Measurements from ENCODE around the gene ANO1. TPM values are rescaled to one million over a fixed set of nuclear protein-coding genes. Genes with fewer than 3 reads are reported as not detected.

Gene ANO1
- total and polyA plus RNA-seq, 4 donors, result 25.5 to 136 (median 69.8) TPM

DNA sequence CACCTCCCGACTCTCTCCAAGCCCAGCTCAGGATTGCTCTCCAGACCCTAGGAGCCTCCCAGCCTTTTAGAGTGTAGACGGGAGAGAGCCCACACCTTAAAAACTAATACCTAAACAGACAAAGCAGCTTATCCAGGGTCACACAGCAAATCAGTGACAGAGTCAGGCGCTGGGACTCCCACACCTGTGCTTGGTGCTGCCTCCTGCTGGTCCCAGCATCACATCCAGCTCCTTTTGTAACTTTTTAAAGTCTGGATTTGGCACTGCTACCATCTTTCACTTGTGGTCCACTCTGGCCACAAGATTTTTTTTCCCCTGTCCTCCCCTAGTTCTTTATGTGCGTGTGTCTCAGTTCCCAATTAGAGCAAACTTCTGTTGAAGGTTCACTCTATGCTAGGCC is 4.7 kb downstream of the ANO1 start:
- intact Hi-C loops (cut with DNase I), result no loop called here
- Histone ChIP-seq H3K27ac (ENCODE audit: low read depth in 1 of 2, low read length in 2 of 2) (peak overlapping the region in 1 of 2 donors; percentile 7), H3K4me1 (ENCODE audit: control insufficient read depth in 1 of 2, insufficient read depth in 2 of 2, low read length in 2 of 2) (no peaks in the 10 kb centered on the region), H3K4me3 (ENCODE audit: low read length in 2 of 2) (no peak overlapping the region), H3K36me3 (ENCODE audit: control insufficient read depth in 1 of 2, insufficient read depth in 2 of 2, low read length in 1 of 2) (no peaks in the 10 kb centered on the region), H3K27me3 (ENCODE audit: control insufficient read depth in 1 of 2, insufficient read depth in 2 of 2, low read length in 1 of 2) (no peaks in the 10 kb centered on the region), H3K9me3 (ENCODE audit: control insufficient read depth, low read length) (no peaks in the 10 kb centered on the region)
- no peak for DNase-seq
- ATAC-seq (ENCODE audit: low FRiP score), result no peak
- 83 to 87% methylated on average over 4 of the region's 4 CpGs for WGBS, 2 donors

DNA sequence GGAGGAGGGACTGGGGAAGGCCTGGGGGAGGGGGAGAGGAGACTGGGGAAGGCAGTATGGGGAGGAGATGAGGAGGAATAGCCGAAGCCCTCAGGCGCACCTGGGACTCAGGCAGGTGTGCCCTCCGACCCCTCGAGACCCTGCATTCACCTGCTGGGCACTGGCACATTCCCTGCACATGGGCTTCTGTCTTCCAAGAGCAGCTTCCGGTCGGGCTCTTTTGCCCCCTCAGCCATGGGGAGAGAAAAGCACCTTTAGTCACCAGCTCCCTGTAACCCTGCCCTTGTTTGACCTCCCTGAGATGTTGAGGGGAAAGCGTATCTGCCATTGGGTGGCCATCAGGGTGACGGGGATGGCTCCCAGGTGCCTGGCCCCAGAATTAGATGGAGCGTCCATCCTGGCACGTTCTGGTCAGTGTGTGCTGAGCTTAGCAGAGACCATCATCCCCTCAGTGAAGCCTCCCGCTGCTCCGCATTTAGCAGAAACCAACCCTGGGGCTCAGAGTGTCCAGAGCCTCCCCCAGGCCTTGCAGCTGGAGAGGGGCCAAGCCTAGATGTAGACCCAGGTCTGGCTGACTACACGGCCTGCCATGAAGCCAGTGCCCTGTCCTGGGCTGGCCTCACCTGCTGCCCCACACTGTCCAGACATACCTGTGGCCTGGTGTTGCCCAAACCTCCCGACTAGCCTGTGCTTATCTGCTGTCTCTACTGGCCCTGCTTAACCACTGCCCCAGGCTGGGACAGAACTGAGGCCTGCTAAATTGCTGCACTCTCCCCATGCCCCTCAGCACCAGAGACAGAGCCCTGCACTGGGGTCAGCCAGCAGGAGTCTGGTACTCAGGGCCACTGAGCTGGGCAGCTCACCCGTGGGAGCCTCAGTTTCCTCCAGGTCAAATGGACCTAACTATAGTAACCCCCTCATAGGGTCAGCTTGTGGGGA is 6.2 kb downstream of the ANO1 start:
- H3K27ac ChIP-seq (ENCODE audit: low read depth in 1 of 2, low read length in 2 of 2), result peak overlapping the region in 1 of 2 donors; percentile 19

GRCh38 chr11:70085815-70086769 is 8.0 kb downstream of the ANO1 start:
- H3K4me1 ChIP-seq (ENCODE audit: control insufficient read depth in 1 of 2, insufficient read depth in 2 of 2, low read length in 2 of 2), result no peaks in the 10 kb centered on the region
- WGBS, 2 donors, result 48 to 58% methylated on average over 30 of the region's 30 CpGs
- ATAC-seq (ENCODE audit: low FRiP score) (no peak), DNase-seq (no peak)
- intact Hi-C loops (cut with DNase I), result no loop called here
- no peaks in the 10 kb centered on the region for H3K36me3 ChIP-seq (ENCODE audit: control insufficient read depth in 1 of 2, insufficient read depth in 2 of 2, low read length in 1 of 2)
- H3K4me3 ChIP-seq (ENCODE audit: low read length in 2 of 2), result no peak overlapping the region
- no peaks in the 10 kb centered on the region for H3K27me3 ChIP-seq (ENCODE audit: control insufficient read depth in 1 of 2, insufficient read depth in 2 of 2, low read length in 1 of 2)
- peak overlapping the region in 1 of 2 donors; percentile 20 for H3K27ac ChIP-seq (ENCODE audit: low read depth in 1 of 2, low read length in 2 of 2)
- H3K9me3 ChIP-seq (ENCODE audit: control insufficient read depth, low read length), result no peaks in the 10 kb centered on the region

More for the DNA sequence above, 6.2 kb downstream of the ANO1 start:
- H3K4me1 ChIP-seq (ENCODE audit: control insufficient read depth in 1 of 2, insufficient read depth in 2 of 2, low read length in 2 of 2), result no peaks in the 10 kb centered on the region
- no peaks in the 10 kb centered on the region for H3K27me3 ChIP-seq (ENCODE audit: control insufficient read depth in 1 of 2, insufficient read depth in 2 of 2, low read length in 1 of 2)
- no peaks in the 10 kb centered on the region for H3K36me3 ChIP-seq (ENCODE audit: control insufficient read depth in 1 of 2, insufficient read depth in 2 of 2, low read length in 1 of 2)
- intact Hi-C loops (cut with DNase I), result no loop called here
- whole genome bisulfite sequencing, 2 donors, result 56 to 64% methylated on average over 13 to 15 of the region's 15 CpGs
- H3K4me3 ChIP-seq (ENCODE audit: low read length in 2 of 2), result no peak overlapping the region
- DNase-seq (no peak), ATAC-seq (ENCODE audit: low FRiP score) (no peak)
- no peaks in the 10 kb centered on the region for H3K9me3 ChIP-seq (ENCODE audit: control insufficient read depth, low read length)

- H3K4me1 ChIP-seq (ENCODE audit: control insufficient read depth in 1 of 2, insufficient read depth in 2 of 2, low read length in 2 of 2), result no peaks in the 10 kb centered on the region
- no peaks in the 10 kb centered on the region for H3K36me3 ChIP-seq (ENCODE audit: control insufficient read depth in 1 of 2, insufficient read depth in 2 of 2, low read length in 1 of 2)
- no peak overlapping the region for H3K4me3 ChIP-seq (ENCODE audit: low read length in 2 of 2)
- WGBS, 2 donors, result 70 to 72% methylated on average over 32 of the region's 32 CpGs
- H3K27ac ChIP-seq (ENCODE audit: low read depth in 1 of 2, low read length in 2 of 2), result peak overlapping the region in 1 of 2 donors; percentile 7
- H3K9me3 ChIP-seq (ENCODE audit: control insufficient read depth, low read length), result no peaks in the 10 kb centered on the region
- ATAC-seq (ENCODE audit: low FRiP score) (no peak), DNase-seq (no peak)
- intact Hi-C loops (cut with DNase I), result no loop called here
- no peaks in the 10 kb centered on the region for H3K27me3 ChIP-seq (ENCODE audit: control insufficient read depth in 1 of 2, insufficient read depth in 2 of 2, low read length in 1 of 2)
These were observed 9.5 kb downstream of the ANO1 start for GRCh38 chr11:70087446-70088167.

GRCh38 chr11:70088735-70089250 is 10.7 kb downstream of the ANO1 start:
- no peaks in the 10 kb centered on the region for H3K27me3 ChIP-seq (ENCODE audit: control insufficient read depth in 1 of 2, insufficient read depth in 2 of 2, low read length in 1 of 2)
- H3K27ac ChIP-seq (ENCODE audit: low read depth in 1 of 2, low read length in 2 of 2), result no peak overlapping the region
- ATAC-seq (ENCODE audit: low FRiP score), result no peak
- no peaks in the 10 kb centered on the region for H3K9me3 ChIP-seq (ENCODE audit: control insufficient read depth, low read length)
- no peaks in the 10 kb centered on the region for H3K36me3 ChIP-seq (ENCODE audit: control insufficient read depth in 1 of 2, insufficient read depth in 2 of 2, low read length in 1 of 2)
- no peaks in the 10 kb centered on the region for H3K4me1 ChIP-seq (ENCODE audit: control insufficient read depth in 1 of 2, insufficient read depth in 2 of 2, low read length in 2 of 2)
- H3K4me3 ChIP-seq (ENCODE audit: low read length in 2 of 2), result no peak overlapping the region
- intact Hi-C loops (cut with DNase I), result no loop called here
- WGBS, 2 donors, result 82% methylated on average over 16 of the region's 16 CpGs
- no peak for DNase-seq

GRCh38 chr11:70089631-70090030 is 11.5 kb downstream of the ANO1 start:
- intact Hi-C loops (cut with DNase I), result no loop called here
- no peaks in the 10 kb centered on the region for H3K27me3 ChIP-seq (ENCODE audit: control insufficient read depth in 1 of 2, insufficient read depth in 2 of 2, low read length in 1 of 2)

GRCh38 chr11:70090961-70091381 is 12.9 kb downstream of the ANO1 start:
- Histone ChIP-seq H3K27me3 (ENCODE audit: control insufficient read depth in 1 of 2, insufficient read depth in 2 of 2, low read length in 1 of 2) (no peaks in the 10 kb centered on the region), H3K36me3 (ENCODE audit: control insufficient read depth in 1 of 2, insufficient read depth in 2 of 2, low read length in 1 of 2) (peaks cover 0 to 2% of the 10 kb centered on the region in 2 donors), H3K27ac (ENCODE audit: low read depth in 1 of 2, low read length in 2 of 2) (peak overlapping the region in 1 of 2 donors; percentile 44), H3K4me1 (ENCODE audit: control insufficient read depth in 1 of 2, insufficient read depth in 2 of 2, low read length in 2 of 2) (no peaks in the 10 kb centered on the region), H3K9me3 (ENCODE audit: control insufficient read depth, low read length) (no peaks in the 10 kb centered on the region), H3K4me3 (ENCODE audit: low read length in 2 of 2) (no peak overlapping the region)
- ATAC-seq (ENCODE audit: low FRiP score), result peak; percentile 71
- intact Hi-C loops (cut with DNase I), result no loop called here
- peak in 1 of 2 donors; percentile 69 for DNase-seq
- WGBS, 2 donors, result 3 to 5% methylated on average over 9 of the region's 9 CpGs

More at GRCh38 chr11:70089631-70090030, 11.5 kb downstream of the ANO1 start:
- no peak for ATAC-seq (ENCODE audit: low FRiP score)
- Histone ChIP-seq H3K9me3 (ENCODE audit: control insufficient read depth, low read length) (no peaks in the 10 kb centered on the region), H3K4me3 (ENCODE audit: low read length in 2 of 2) (no peak overlapping the region), H3K27ac (ENCODE audit: low read depth in 1 of 2, low read length in 2 of 2) (no peak overlapping the region), H3K36me3 (ENCODE audit: control insufficient read depth in 1 of 2, insufficient read depth in 2 of 2, low read length in 1 of 2) (peaks cover 0 to 2% of the 10 kb centered on the region in 2 donors), H3K4me1 (ENCODE audit: control insufficient read depth in 1 of 2, insufficient read depth in 2 of 2, low read length in 2 of 2) (no peaks in the 10 kb centered on the region)
- DNase-seq, result no peak
- WGBS, 2 donors, result 67 to 72% methylated on average over 9 of the region's 9 CpGs

- Histone ChIP-seq H3K27ac (ENCODE audit: low read depth in 1 of 2, low read length in 2 of 2) (peak overlapping the region in 1 of 2 donors; percentile 5), H3K4me1 (ENCODE audit: control insufficient read depth in 1 of 2, insufficient read depth in 2 of 2, low read length in 2 of 2) (no peaks in the 10 kb centered on the region)
These were observed 13.5 kb downstream of the ANO1 start for GRCh38 chr11:70091638-70092037.

More at GRCh38 chr11:70091638-70092037, 13.5 kb downstream of the ANO1 start:
- ATAC-seq (ENCODE audit: low FRiP score) (no peak), DNase-seq (no peak)
- WGBS, 2 donors, result 91% methylated on average over 8 of the region's 8 CpGs
- intact Hi-C loops (cut with DNase I), result no loop called here
- H3K4me3 ChIP-seq (ENCODE audit: low read length in 2 of 2), result no peak overlapping the region
- peaks cover 0 to 2% of the 10 kb centered on the region in 2 donors for H3K36me3 ChIP-seq (ENCODE audit: control insufficient read depth in 1 of 2, insufficient read depth in 2 of 2, low read length in 1 of 2)
- no peaks in the 10 kb centered on the region for H3K27me3 ChIP-seq (ENCODE audit: control insufficient read depth in 1 of 2, insufficient read depth in 2 of 2, low read length in 1 of 2)
- no peaks in the 10 kb centered on the region for H3K9me3 ChIP-seq (ENCODE audit: control insufficient read depth, low read length)

Data from aorta (tissue), 5 donors.